Subcutaneous abdominal adipose tissue (tissue), 5 donors: ENCODE data around the gene TFEC.
"Not testable (repeated sequence)": the region's sequence is repeated elsewhere in the genome, so short reads cannot be mapped to it uniquely, and the experiment has no call there.

Experiments
- H3K27ac ChIP-seq: one replicate; pipeline ENCODE4 v1.7.0; 2013; ENCODE audit warnings: low read depth, mild to moderate bottlenecking, inconsistent platforms, low read length, moderate library complexity
- H3K27me3 ChIP-seq, 5 donors: one replicate each; pipeline ENCODE4 v1.7.0; 2013; ENCODE audit warnings: low read length in 5 of 5, inconsistent platforms in 1 of 5; ENCODE audit not compliant: control insufficient read depth in 5 of 5, insufficient read depth in 4 of 5
- H3K36me3 ChIP-seq, 5 donors: one replicate each; pipeline ENCODE4 v1.7.0; 2013; ENCODE audit warnings: low read length in 5 of 5; ENCODE audit not compliant: control insufficient read depth in 5 of 5, insufficient read depth in 5 of 5
- H3K4me1 ChIP-seq, 5 donors: one replicate each; pipeline ENCODE4 v1.7.0; 2013; ENCODE audit warnings: low read length in 5 of 5, mild to moderate bottlenecking in 3 of 5, moderate library complexity in 1 of 5; ENCODE audit not compliant: control insufficient read depth in 5 of 5, insufficient read depth in 5 of 5
- H3K4me3 ChIP-seq, 5 donors: one replicate each; pipeline ENCODE4 v1.7.0; 2013; ENCODE audit warnings: low read length in 5 of 5, low read depth in 1 of 5
- H3K9ac ChIP-seq, 5 donors: one replicate each; pipeline ENCODE4 v1.7.0; 2013; ENCODE audit warnings: low read length in 5 of 5, mild to moderate bottlenecking in 4 of 5, moderate library complexity in 3 of 5
- H3K9me3 ChIP-seq, 5 donors: one replicate each; pipeline ENCODE4 v1.7.0; 2013; ENCODE audit warnings: low read length in 5 of 5; ENCODE audit not compliant: control insufficient read depth in 5 of 5
- donor health status: healthy.
- donor health status: healthy.
- donor health status: healthy.
- donor health status: healthy.
- donor health status: healthy.

TFEC gene

GRCh38 chr7:116034411-116034810, 3.8 kb upstream of the TFEC start:
- no peak overlapping the region for H3K9ac ChIP-seq
- H3K9me3 ChIP-seq: no peaks in the 10 kb centered on the region
- H3K36me3 ChIP-seq: no peaks in the 10 kb centered on the region
- peaks cover 0 to 14% (median 0%) of the 10 kb centered on the region in 5 donors for H3K4me1 ChIP-seq
- H3K27me3 ChIP-seq: no peaks in the 10 kb centered on the region
- H3K27ac ChIP-seq: no peak overlapping the region
- H3K4me3 ChIP-seq: no peak overlapping the region

GRCh38 chr7:116032886-116033285, 2.3 kb upstream of the TFEC start:
- Histone ChIP-seq H3K27ac (no peak overlapping the region), H3K36me3 (no peaks in the 10 kb centered on the region), H3K9ac (no peak overlapping the region), H3K4me1 (peaks cover 0 to 14% (median 0%) of the 10 kb centered on the region in 5 donors), H3K9me3 (no peaks in the 10 kb centered on the region), H3K4me3 (no peak overlapping the region), H3K27me3 (no peaks in the 10 kb centered on the region)

DNA sequence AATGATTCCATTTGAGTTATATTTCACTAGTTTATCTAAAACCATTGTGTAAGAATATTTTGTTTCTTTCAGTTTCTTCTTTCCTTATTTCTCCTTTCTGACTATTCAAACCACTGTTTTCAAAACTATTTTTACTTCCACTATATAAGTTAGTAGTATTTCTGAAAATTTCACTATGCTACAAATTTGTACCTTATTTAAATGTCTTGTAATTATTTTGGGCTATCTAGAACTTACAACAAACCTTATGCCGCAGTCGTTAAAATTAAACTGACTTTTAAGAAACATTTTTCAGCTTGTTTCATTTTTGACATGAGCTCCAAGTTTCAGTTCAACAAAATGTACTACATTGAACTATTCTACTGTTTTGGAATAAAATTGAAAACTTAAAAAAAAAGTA, 1.8 kb downstream of the TFEC start:
- Histone ChIP-seq H3K27me3 (no peaks in the 10 kb centered on the region), H3K4me3 (peak overlapping the region in 2 of 5 donors; percentile 8 to 39), H3K36me3 (no peaks in the 10 kb centered on the region), H3K9ac (no peak overlapping the region), H3K4me1 (peaks cover 0 to 14% (median 0%) of the 10 kb centered on the region in 5 donors), H3K9me3 (no peaks in the 10 kb centered on the region), H3K27ac (no peak overlapping the region)

DNA sequence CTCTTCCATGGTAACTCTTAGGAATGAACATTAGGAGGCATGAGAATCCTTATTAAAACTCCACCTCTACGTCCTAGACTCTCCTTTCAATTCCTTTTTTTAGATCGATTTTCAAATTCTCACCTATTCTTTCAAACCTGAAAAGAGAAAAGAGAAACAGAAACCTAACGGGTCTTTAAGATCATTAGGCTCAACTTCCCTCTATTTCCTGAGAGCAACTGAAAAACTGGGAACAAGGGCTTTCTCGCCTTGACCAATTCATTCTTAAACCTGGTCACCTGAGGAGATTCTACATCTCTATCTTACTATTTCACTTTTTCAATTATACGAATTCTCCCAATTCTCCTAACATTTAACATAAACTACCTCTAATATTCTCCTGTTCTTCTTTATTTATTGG, 2.8 kb downstream of the TFEC start:
- Histone ChIP-seq H3K4me1 (peaks cover 0 to 10% (median 0%) of the 10 kb centered on the region in 5 donors), H3K27me3 (no peaks in the 10 kb centered on the region), H3K36me3 (no peaks in the 10 kb centered on the region), H3K27ac (no peak overlapping the region), H3K9ac (no peak overlapping the region), H3K4me3 (no peak overlapping the region), H3K9me3 (no peaks in the 10 kb centered on the region)

DNA sequence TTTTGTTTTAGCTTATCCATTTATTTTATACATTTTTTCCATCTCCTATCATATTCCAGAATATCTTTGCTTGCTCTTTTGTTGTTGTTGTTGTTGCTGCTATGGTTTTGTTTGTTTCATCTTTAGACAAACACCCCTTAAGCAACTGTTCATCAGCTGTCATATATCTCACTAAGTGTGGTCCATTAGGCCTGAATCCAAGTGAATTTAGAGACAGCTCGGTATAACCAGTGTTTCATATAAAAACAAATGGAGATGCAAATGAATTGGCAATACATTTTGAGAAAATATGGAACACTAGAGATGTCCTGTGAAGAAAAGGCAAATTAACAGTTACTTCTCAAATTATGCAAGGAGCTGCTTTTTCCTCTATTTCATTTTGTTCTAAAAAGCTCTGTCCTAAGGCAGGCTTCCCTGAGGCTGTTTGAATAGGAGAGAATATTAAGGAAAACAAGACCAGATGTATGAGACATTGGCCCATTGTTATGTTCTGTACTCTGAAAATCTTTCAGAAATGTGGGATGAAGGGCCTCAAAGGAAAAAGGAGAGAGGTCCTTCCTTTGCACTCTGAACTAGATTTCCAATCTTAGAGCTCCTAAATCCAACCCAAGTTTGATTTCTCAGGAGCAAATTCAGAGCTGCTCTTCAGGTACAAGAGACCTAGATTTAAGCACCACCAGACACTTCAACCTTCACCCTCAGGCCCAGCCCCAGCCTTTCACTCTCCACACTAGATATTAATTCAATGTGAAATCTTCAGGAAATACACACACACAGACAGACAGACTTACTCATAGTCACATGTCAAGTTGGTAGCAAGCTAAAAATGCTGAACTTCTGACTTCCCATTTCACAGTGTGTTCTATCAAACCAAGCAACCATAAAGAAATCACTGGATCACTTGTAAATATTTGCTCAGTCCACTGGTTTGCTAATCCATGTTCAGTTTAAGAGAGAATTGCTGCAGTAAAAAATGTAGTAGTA, 5.4 kb downstream of the TFEC start:
- H3K9ac ChIP-seq: no peak overlapping the region
- no peaks in the 10 kb centered on the region for H3K9me3 ChIP-seq
- no peak overlapping the region for H3K4me3 ChIP-seq
- no peaks in the 10 kb centered on the region for H3K27me3 ChIP-seq
- H3K4me1 ChIP-seq: no peaks in the 10 kb centered on the region
- H3K36me3 ChIP-seq: no peaks in the 10 kb centered on the region
- peak overlapping the region; percentile 8 for H3K27ac ChIP-seq

- H3K27me3 ChIP-seq: no peaks in the 10 kb centered on the region
- H3K36me3 ChIP-seq: no peaks in the 10 kb centered on the region
- no peak overlapping the region for H3K4me3 ChIP-seq
- H3K9me3 ChIP-seq: no peaks in the 10 kb centered on the region
- H3K4me1 ChIP-seq: no peaks in the 10 kb centered on the region
- H3K27ac ChIP-seq: no peak overlapping the region
- no peak overlapping the region for H3K9ac ChIP-seq
Observed at GRCh38 chr7:116021237-116021636, 9.3 kb downstream of the TFEC start.

DNA sequence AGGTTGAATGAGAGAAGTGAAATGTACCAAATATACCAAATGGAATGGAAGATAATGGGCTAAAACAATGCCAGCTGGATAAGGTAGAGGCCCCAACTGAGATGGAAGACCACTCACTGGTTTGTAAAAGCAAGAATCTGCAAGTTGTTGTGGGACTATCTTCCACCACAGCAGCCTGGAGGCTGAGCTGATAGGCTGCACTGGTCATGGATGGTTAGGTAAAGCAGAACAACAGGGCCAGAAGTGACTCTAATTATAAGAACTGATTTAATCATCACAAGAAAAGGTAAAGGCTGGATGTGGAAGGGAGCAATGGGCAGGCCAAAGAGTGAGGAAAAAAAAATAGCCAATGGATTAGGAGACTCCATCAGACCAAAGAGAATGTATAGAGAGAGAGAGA, 11.8 kb downstream of the TFEC start:
- no peak overlapping the region for H3K9ac ChIP-seq
- H3K4me1 ChIP-seq: no peaks in the 10 kb centered on the region
- no peak overlapping the region for H3K27ac ChIP-seq
- H3K36me3 ChIP-seq: no peaks in the 10 kb centered on the region
- H3K9me3 ChIP-seq: no peaks in the 10 kb centered on the region
- H3K27me3 ChIP-seq: no peaks in the 10 kb centered on the region
- H3K4me3 ChIP-seq: no peak overlapping the region

- H3K27ac ChIP-seq: no peak overlapping the region
- H3K9ac ChIP-seq: no peak overlapping the region
- H3K27me3 ChIP-seq: no peaks in the 10 kb centered on the region
- no peaks in the 10 kb centered on the region for H3K9me3 ChIP-seq
- no peaks in the 10 kb centered on the region for H3K4me1 ChIP-seq
- no peaks in the 10 kb centered on the region for H3K36me3 ChIP-seq
- no peak overlapping the region for H3K4me3 ChIP-seq
Observed at GRCh38 chr7:116013675-116014074, 16.9 kb downstream of the TFEC start.

GRCh38 chr7:116011584-116011983, 19.0 kb downstream of the TFEC start:
- Histone ChIP-seq H3K9me3 (no peaks in the 10 kb centered on the region), H3K4me1 (no peaks in the 10 kb centered on the region), H3K9ac (no peak overlapping the region), H3K4me3 (no peak overlapping the region), H3K27me3 (no peaks in the 10 kb centered on the region), H3K27ac (no peak overlapping the region), H3K36me3 (no peaks in the 10 kb centered on the region)

DNA sequence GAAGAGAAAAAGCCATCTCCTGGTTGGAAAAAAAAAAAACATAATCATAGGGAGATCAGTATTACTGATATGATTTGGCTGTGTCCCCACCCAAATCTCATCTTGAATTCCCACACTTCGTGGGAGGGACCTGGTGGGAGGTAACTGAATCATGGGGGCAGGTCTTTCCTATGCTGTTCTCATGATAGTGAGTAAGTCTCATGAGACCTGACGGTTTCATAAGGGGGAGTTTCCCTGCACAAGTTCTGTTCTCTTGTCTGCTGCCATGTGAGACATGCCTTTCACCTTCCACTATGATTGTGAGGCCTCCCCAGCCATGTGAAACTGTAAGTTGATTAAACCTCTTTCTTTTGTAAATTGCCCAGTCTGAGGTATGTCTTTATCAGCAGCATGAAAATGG, 25.8 kb downstream of the TFEC start:
- H3K27ac ChIP-seq, H3K27me3 ChIP-seq, H3K4me3 ChIP-seq, H3K9ac ChIP-seq, H3K36me3 ChIP-seq, H3K4me1 ChIP-seq: not testable (repeated sequence)
- peaks cover 0 to 12% (median 4%) of the 10 kb centered on the region in 5 donors for H3K9me3 ChIP-seq
